ENCODE results near the gene RALA.

DNA sequence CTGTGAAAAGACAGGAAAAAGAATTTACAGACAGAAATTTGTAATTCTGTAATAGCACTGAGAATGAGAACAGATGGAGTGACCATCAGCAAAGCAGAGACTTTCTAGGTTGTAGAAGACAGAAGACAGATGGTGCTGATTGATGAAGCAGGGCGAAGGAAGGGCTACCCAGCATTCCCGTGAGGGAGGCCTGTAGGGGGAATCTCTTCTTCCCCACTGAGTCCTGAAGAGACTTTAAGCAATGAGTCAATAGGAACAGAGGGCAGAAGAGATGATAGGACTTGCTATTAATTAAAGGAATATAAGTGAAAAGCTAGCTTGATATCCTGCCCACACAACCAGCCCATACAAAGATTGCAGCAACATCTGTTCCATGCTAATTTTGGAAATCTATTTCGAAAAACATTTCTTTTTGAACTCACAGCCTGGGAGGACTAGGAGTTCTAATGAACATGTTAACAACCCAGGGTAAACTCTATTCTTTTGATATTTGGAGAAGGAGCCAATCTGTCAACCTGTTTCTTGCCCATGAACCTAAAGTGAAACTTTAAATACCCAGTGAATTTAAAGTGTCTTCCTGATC lies 44.1 kb downstream of the RALA start:
- TF ChIP-seq, protein P1, sequence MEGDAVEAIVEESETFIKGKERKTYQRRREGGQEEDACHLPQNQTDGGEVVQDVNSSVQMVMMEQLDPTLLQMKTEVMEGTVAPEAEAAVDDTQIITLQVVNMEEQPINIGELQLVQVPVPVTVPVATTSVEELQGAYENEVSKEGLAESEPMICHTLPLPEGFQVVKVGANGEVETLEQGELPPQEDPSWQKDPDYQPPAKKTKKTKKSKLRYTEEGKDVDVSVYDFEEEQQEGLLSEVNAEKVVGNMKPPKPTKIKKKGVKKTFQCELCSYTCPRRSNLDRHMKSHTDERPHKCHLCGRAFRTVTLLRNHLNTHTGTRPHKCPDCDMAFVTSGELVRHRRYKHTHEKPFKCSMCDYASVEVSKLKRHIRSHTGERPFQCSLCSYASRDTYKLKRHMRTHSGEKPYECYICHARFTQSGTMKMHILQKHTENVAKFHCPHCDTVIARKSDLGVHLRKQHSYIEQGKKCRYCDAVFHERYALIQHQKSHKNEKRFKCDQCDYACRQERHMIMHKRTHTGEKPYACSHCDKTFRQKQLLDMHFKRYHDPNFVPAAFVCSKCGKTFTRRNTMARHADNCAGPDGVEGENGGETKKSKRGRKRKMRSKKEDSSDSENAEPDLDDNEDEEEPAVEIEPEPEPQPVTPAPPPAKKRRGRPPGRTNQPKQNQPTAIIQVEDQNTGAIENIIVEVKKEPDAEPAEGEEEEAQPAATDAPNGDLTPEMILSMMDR (IDR thresholded peaks at IDR 0.05 in 2 of 3, conservative IDR thresholded peaks at IDR 0.05 in 1 of 3; ENCODE audit: control insufficient read depth in 2 of 3, extremely low read depth in 1 of 3, insufficient read depth in 1 of 3, low read depth in 3 of 3, low read length in 3 of 3), result no peak
- TF ChIP-seq FOS (IDR thresholded peaks at IDR 0.05; ENCODE audit: borderline replicate concordance, extremely low read depth, insufficient read length), result no peak
- TF ChIP-seq NR2C1 (IDR thresholded peaks at IDR 0.05), result no peak
- no peak for TF ChIP-seq JUND (IDR thresholded peaks at IDR 0.05; ENCODE audit: low read depth, low read length)
- no peak for TF ChIP-seq FOXM1 (IDR thresholded peaks at IDR 0.05; ENCODE audit: low read depth, low read length)
- TF ChIP-seq, protein P2, sequence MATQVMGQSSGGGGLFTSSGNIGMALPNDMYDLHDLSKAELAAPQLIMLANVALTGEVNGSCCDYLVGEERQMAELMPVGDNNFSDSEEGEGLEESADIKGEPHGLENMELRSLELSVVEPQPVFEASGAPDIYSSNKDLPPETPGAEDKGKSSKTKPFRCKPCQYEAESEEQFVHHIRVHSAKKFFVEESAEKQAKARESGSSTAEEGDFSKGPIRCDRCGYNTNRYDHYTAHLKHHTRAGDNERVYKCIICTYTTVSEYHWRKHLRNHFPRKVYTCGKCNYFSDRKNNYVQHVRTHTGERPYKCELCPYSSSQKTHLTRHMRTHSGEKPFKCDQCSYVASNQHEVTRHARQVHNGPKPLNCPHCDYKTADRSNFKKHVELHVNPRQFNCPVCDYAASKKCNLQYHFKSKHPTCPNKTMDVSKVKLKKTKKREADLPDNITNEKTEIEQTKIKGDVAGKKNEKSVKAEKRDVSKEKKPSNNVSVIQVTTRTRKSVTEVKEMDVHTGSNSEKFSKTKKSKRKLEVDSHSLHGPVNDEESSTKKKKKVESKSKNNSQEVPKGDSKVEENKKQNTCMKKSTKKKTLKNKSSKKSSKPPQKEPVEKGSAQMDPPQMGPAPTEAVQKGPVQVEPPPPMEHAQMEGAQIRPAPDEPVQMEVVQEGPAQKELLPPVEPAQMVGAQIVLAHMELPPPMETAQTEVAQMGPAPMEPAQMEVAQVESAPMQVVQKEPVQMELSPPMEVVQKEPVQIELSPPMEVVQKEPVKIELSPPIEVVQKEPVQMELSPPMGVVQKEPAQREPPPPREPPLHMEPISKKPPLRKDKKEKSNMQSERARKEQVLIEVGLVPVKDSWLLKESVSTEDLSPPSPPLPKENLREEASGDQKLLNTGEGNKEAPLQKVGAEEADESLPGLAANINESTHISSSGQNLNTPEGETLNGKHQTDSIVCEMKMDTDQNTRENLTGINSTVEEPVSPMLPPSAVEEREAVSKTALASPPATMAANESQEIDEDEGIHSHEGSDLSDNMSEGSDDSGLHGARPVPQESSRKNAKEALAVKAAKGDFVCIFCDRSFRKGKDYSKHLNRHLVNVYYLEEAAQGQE (IDR thresholded peaks at IDR 0.05; ENCODE audit: low read depth, low read length), result no peak
